Heart left ventricle (tissue), 13 donors: Measurements from ENCODE around the gene TMEM175.

Experiments used
- CTCF ChIP-seq, 12 donors: fragments of 200-600 bp; sonication (generic) in 4 of 12; IDR thresholded peaks; one replicate each; pipeline versions ENCODE4 v1.5.0 to v1.8.0; 2018 to 2022; ENCODE audit warnings: antibody characterized with exemption in 12 of 12, mild to moderate bottlenecking in 5 of 12
- POLR2A ChIP-seq, 2 donors: fragments of 450-650 bp; IDR thresholded peaks; one replicate each; pipeline ENCODE4 v1.6.1; 2017; ENCODE audit warnings: antibody characterized with exemption in 2 of 2, mild to moderate bottlenecking in 2 of 2, moderate library complexity in 2 of 2
- donor health status: ischemic (EF 13 %, LVEDD 7.1; RV severe dilation, severe dysfunction).
- donor health status: DM: no; HTN: yes; CAD: no.
- donor health status: DM: no; HTN: no; CAD: no.
- donor health status: ischemic (EF 25% LVEDD 6.9; RV normal size, moderate dysfunction).
- donor health status: ischemic (EF 25% LVEDD 5.7; RV mildly dilated, moderate dysfunction).
- donor health status: ischemic (EF 35%, LVEDD 5.7; RV mildly dilated, moderate dysfunction).
- donor health status: nonischemic (EF 11% LVEDD 7.7; RV severe dilation, severe dysfunction).
- donor health status: DM: yes; HTN: yes; CAD: no.
- donor health status: PGD.
- donor health status: ischemic (EF 29% LVEDD 5.4; RV normal size, mild dysfunction).
- donor health status: nonischemic (EF 23%, LVEDD 6.1; RV moderate dilation, normal function).

GRCh38 chr4:931960-932712 lies at the start of gene TMEM175, which contains the start of gene GAK:
- peak in 2 of 12 donors; percentile 2 to 6 for TF ChIP-seq CTCF (IDR thresholded peaks at IDR 0.05)
- peak; percentile 63 to 89 for TF ChIP-seq POLR2A (IDR thresholded peaks at IDR 0.05)
